ENCODE results near the gene TBRG4. TPM values are rescaled to one million over a fixed set of nuclear protein-coding genes. Genes with fewer than 3 reads are reported as not detected.

Gene TBRG4
- total RNA-seq, 1 donor from 2014 or later = 74.4 TPM

DNA sequence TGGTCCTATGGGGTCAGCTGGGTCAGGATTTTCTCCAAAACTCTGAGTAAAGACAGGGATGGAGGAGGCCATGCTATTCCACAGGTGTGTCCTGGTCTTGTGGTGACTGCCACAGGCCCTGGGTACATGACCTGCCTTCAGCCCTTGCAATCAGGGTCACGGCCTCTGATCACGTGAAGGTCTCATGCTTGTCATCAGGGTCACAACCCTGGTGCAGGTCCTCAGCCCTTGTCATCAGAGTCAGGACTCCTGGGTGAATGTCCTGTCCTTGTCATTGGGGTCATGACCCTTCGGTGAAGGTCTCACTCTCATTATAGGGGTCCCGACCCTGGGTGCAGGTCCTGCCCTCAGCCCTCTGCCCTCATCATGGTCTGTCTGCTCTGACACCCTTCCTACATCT is 21.9 kb upstream of the TBRG4 start:
- DNase-seq (ENCODE audit: low read depth) = no peak
- H3K4me3 ChIP-seq (ENCODE audit: low read depth, low read length) = no peak overlapping the region
- no peak for TF ChIP-seq CTCF (conservative IDR thresholded peaks at IDR 0.05; ENCODE audit: low read depth, low read length)

GRCh38 chr7:45132708-45133320 is 21.3 kb upstream of the TBRG4 start:
- no peak for TF ChIP-seq CTCF (conservative IDR thresholded peaks at IDR 0.05; ENCODE audit: low read depth, low read length)
- no peak overlapping the region for H3K4me3 ChIP-seq (ENCODE audit: low read depth, low read length)
- no peak for DNase-seq (ENCODE audit: low read depth)

DNA sequence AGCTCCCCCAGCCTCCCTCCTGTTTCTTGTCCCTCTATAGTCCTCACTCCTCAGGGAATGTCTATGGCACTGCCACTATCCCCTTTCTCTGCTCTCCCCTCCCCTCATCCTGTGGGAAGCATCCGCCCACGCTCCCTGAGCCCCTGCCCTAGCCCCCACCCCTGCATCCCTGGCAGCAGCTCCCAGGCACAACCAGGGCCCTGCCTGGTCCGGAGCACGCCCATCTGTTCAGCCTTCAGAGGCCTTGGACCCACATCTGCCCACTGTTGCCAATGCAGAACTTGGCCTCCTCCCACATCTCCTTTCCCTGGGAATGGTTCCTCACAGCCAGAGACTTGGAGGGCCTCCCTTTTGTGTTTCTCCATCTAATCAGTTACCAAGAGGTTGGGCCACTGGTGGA is 20.4 kb upstream of the TBRG4 start:
- TF ChIP-seq CTCF (conservative IDR thresholded peaks at IDR 0.05; ENCODE audit: low read depth, low read length) = no peak
- H3K4me3 ChIP-seq (ENCODE audit: low read depth, low read length) = no peak overlapping the region
- DNase-seq (ENCODE audit: low read depth) = no peak

DNA sequence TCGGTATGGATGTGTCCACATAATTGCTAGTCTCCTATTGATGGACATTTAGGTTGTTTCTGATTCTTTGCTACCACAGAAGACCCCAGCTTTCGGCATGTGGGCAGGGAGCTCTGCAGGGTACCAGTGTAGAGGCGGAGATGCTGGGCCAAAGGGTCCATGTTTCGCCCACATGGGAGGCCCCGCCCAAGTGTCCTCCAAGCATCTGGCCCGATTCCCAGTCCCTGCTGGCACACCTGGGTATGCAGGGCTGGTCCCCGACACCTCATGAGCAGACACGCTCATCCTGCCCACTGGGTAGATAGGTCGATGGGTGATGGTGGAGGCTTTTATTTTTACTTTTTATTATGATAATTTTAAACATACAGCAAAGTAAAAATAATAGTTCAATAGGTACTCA is 19.4 kb upstream of the TBRG4 start:
- no peak for TF ChIP-seq CTCF (conservative IDR thresholded peaks at IDR 0.05; ENCODE audit: low read depth, low read length)
- no peak for DNase-seq (ENCODE audit: low read depth)
- no peak overlapping the region for H3K4me3 ChIP-seq (ENCODE audit: low read depth, low read length)

DNA sequence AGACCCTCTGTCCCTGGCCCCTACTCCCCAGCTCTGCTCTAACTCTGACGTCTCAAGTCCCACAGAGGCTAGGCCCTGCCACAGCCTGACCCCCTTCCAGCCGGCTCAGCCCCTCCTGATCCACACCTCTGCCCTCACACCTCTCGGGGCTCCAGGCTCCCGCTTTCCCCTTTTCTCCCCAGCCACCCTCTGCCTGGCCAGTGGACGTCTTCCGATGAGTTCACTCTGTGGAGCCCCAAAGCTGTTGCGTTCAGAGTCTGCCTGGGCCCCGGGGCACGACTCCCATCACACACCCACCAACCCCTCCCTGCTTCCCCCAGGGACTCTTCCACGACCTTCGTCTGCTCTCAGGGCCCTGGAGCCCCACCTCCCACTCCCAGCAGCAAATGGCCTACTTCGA is 18.4 kb upstream of the TBRG4 start:
- no peak overlapping the region for H3K4me3 ChIP-seq (ENCODE audit: low read depth, low read length)
- no peak for TF ChIP-seq CTCF (conservative IDR thresholded peaks at IDR 0.05; ENCODE audit: low read depth, low read length)
- DNase-seq (ENCODE audit: low read depth) = no peak

GRCh38 chr7:45129181-45129800 is 17.8 kb upstream of the TBRG4 start:
- no peak for TF ChIP-seq CTCF (conservative IDR thresholded peaks at IDR 0.05; ENCODE audit: low read depth, low read length)
- no peak overlapping the region for H3K4me3 ChIP-seq (ENCODE audit: low read depth, low read length)
- no peak for DNase-seq (ENCODE audit: low read depth)

GRCh38 chr7:45126920-45127319 is 15.4 kb upstream of the TBRG4 start:
- no peak for DNase-seq (ENCODE audit: low read depth)
- no peak overlapping the region for H3K4me3 ChIP-seq (ENCODE audit: low read depth, low read length)
- TF ChIP-seq CTCF (conservative IDR thresholded peaks at IDR 0.05; ENCODE audit: low read depth, low read length) = no peak
